ENCODE measurements around the gene NCKAP5. TPM values are rescaled to one million over a fixed set of nuclear protein-coding genes. Genes with fewer than 3 reads are reported as not detected.

The NCKAP5 gene
- total and polyA plus RNA-seq, 8 donors = 4.0 to 22.1 (median 14.4) TPM

- ATAC-seq (no peak), DNase-seq (no peak)
- H3K4me1 ChIP-seq = peaks cover 0 to 4% of the 10 kb centered on the region in 2 donors
- no peaks in the 10 kb centered on the region for H3K9me3 ChIP-seq
- no peak overlapping the region for H3K4me3 ChIP-seq
- no peaks in the 10 kb centered on the region for H3K27me3 ChIP-seq
- TF ChIP-seq CTCF (IDR thresholded peaks at IDR 0.05) = no peak
- H3K27ac ChIP-seq = no peak overlapping the region
- intact Hi-C loops (cut with DNase I) = no loop called here
- H3K36me3 ChIP-seq = no peaks in the 10 kb centered on the region
Measured at GRCh38 chr2:133418021-133418420, 150.2 kb downstream of the NCKAP5 start.

GRCh38 chr2:133417415-133417814, 150.8 kb downstream of the NCKAP5 start:
- Histone ChIP-seq H3K4me1 (no peaks in the 10 kb centered on the region), H3K27me3 (no peaks in the 10 kb centered on the region), H3K36me3 (no peaks in the 10 kb centered on the region), H3K4me3 (no peak overlapping the region), H3K9me3 (no peaks in the 10 kb centered on the region), H3K27ac (no peak overlapping the region)
- DNase-seq (no peak), ATAC-seq (no peak)
- intact Hi-C loops (cut with DNase I) = no loop called here
- no peak for TF ChIP-seq CTCF (IDR thresholded peaks at IDR 0.05)

- no peaks in the 10 kb centered on the region for H3K9me3 ChIP-seq
- peak in 1 of 4 donors; percentile 42 for DNase-seq
- no peaks in the 10 kb centered on the region for H3K27me3 ChIP-seq
- ATAC-seq = no peak
- TF ChIP-seq CTCF (IDR thresholded peaks at IDR 0.05) = no peak
- intact Hi-C loops (cut with DNase I) = no loop called here
- no peak overlapping the region for H3K4me3 ChIP-seq
- H3K36me3 ChIP-seq = no peaks in the 10 kb centered on the region
- no peak overlapping the region for H3K27ac ChIP-seq
- H3K4me1 ChIP-seq = no peaks in the 10 kb centered on the region
Measured at GRCh38 chr2:133416736-133417135, 151.5 kb downstream of the NCKAP5 start.

- Histone ChIP-seq H3K27me3 (no peaks in the 10 kb centered on the region), H3K4me1 (no peaks in the 10 kb centered on the region), H3K27ac (no peak overlapping the region), H3K36me3 (no peaks in the 10 kb centered on the region), H3K4me3 (no peak overlapping the region), H3K9me3 (no peaks in the 10 kb centered on the region)
- no peak for ATAC-seq
- DNase-seq = no peak
- no peak for TF ChIP-seq CTCF (IDR thresholded peaks at IDR 0.05)
- intact Hi-C loops (cut with DNase I) = no loop called here
Measured at GRCh38 chr2:133416146-133416545, 152.1 kb downstream of the NCKAP5 start.

GRCh38 chr2:133415210-133415876, 152.9 kb downstream of the NCKAP5 start:
- Histone ChIP-seq H3K27me3 (no peaks in the 10 kb centered on the region), H3K36me3 (no peaks in the 10 kb centered on the region), H3K4me3 (no peak overlapping the region), H3K4me1 (no peaks in the 10 kb centered on the region), H3K27ac (no peak overlapping the region), H3K9me3 (no peaks in the 10 kb centered on the region)
- intact Hi-C loops (cut with DNase I) = no loop called here
- DNase-seq = peak in 1 of 4 donors; percentile 47
- TF ChIP-seq CTCF (IDR thresholded peaks at IDR 0.05) = no peak
- no peak for ATAC-seq
